IMR-90 (cell line): ENCODE data around the gene OR1Q1. TPM values are rescaled to one million over a fixed set of nuclear protein-coding genes. Genes with fewer than 3 reads are reported as not detected.
"Not testable (repeated sequence)": the region's sequence is repeated elsewhere in the genome, so short reads cannot be mapped to it uniquely, and the experiment has no call there.

ENCODE experiments used
- ATAC-seq: fragments of 200-7000 bp; cut with Tn5 transposase; 2 replicates; pipeline ENCODE4 v1.9.1; 2020; ENCODE audit warnings: low read depth, mild to moderate bottlenecking, moderate library complexity
- BruUV-seq: library from RNA; stranded (reverse); fragments of 400-500 nt; replicated peaks from 2 replicates; lab custom pipeline; 2021; lab: Mats Ljungman, UMichigan
- CTCF ChIA-PET: fragments of 300-600 bp; formaldehyde crosslinking; extraction: SDS; loops from one replicate; lab custom pipeline; 2021; ENCODE audit warnings: antibody characterized with exemption; lab: Yijun Ruan, JAX
- POLR2A ChIA-PET: fragments of 300-600 bp; sonication (Branson Sonifier 250); formaldehyde crosslinking; loops from one replicate; lab custom pipeline; 2022; ENCODE audit warnings: antibody characterized with exemption; ENCODE audit not compliant: unreplicated experiment; lab: Charles Lee
- DNase-seq: peaks from one replicate; pipeline ENCODE4 v3.0.0; 2013
- H2AFZ ChIP-seq: replicated peaks from 2 replicates; pipeline ENCODE3; 2013; ENCODE audit warnings: low read length, mild to moderate bottlenecking; ENCODE audit not compliant: poor library complexity
- H2AK5ac ChIP-seq: 2 replicates; pipeline ENCODE4 v1.6.1; 2013; ENCODE audit warnings: low read depth, low read length, inconsistent platforms
- H2AK9ac ChIP-seq: replicated peaks from 2 replicates; pipeline ENCODE3; 2013; ENCODE audit warnings: mild to moderate bottlenecking, low read depth, low read length, moderate library complexity; ENCODE audit not compliant: poor library complexity
- H2BK120ac ChIP-seq: 2 replicates; pipeline ENCODE4 v1.6.1; 2013; ENCODE audit warnings: low read depth, low read length, inconsistent platforms
- H2BK15ac ChIP-seq: 3 replicates; pipeline ENCODE4 v1.6.1; 2013; ENCODE audit warnings: low read depth, low read length, inconsistent platforms
- H2BK20ac ChIP-seq: 2 replicates; pipeline ENCODE4 v1.6.1; 2013; ENCODE audit warnings: low read depth, mild to moderate bottlenecking, inconsistent platforms, low read length, moderate library complexity
- H2BK5ac ChIP-seq: 2 replicates; pipeline ENCODE4 v1.6.1; 2013; ENCODE audit warnings: mild to moderate bottlenecking, low read depth, low read length, inconsistent platforms; ENCODE audit not compliant: poor library complexity, severe bottlenecking
- H3K14ac ChIP-seq: replicated peaks from 2 replicates; pipeline ENCODE4 v1.6.1; 2013; ENCODE audit warnings: low read depth, low read length, inconsistent platforms
- H3K18ac ChIP-seq: 2 replicates; pipeline ENCODE4 v1.6.1; 2013; ENCODE audit warnings: low read depth, low read length, control low read depth
- H3K23ac ChIP-seq: 2 replicates; pipeline ENCODE4 v1.6.1; 2013; ENCODE audit warnings: low read depth, low read length, inconsistent platforms
- H3K27ac ChIP-seq: 2 replicates; pipeline ENCODE4 v1.5.1; 2013; ENCODE audit warnings: mild to moderate bottlenecking, control low read depth, low read length; ENCODE audit not compliant: insufficient read depth
- H3K27me3 ChIP-seq: 2 replicates; pipeline ENCODE4 v1.6.1; 2013; ENCODE audit warnings: low read length; ENCODE audit not compliant: control insufficient read depth, insufficient read depth
- H3K36me3 ChIP-seq: 2 replicates; pipeline ENCODE4 v1.6.1; 2013; ENCODE audit warnings: low read length, mixed read lengths; ENCODE audit not compliant: control insufficient read depth, insufficient read depth
- H3K4ac ChIP-seq: 2 replicates; pipeline ENCODE4 v1.6.1; 2013; ENCODE audit warnings: low read depth, low read length, inconsistent platforms
- H3K4me1 ChIP-seq: 2 replicates; pipeline ENCODE4 v1.6.1; 2013; ENCODE audit warnings: low read length, mixed read lengths; ENCODE audit not compliant: control insufficient read depth, insufficient read depth
- H3K4me2 ChIP-seq: 2 replicates; pipeline ENCODE4 v1.6.1; 2013; ENCODE audit warnings: low read depth, mild to moderate bottlenecking, control low read depth, low read length, moderate library complexity
- H3K4me3 ChIP-seq: 2 replicates; pipeline ENCODE4 v1.5.1; 2013; ENCODE audit warnings: low read depth, mild to moderate bottlenecking, control low read depth, low read length, moderate library complexity; ENCODE audit not compliant: insufficient read depth
- H3K56ac ChIP-seq: 2 replicates; pipeline ENCODE4 v1.6.1; 2013; ENCODE audit warnings: low read length, inconsistent platforms; ENCODE audit not compliant: insufficient read depth; ENCODE audit errors: extremely low read depth
- H3K79me1 ChIP-seq, 2 experiments: 2 replicates each; pipeline ENCODE4 v1.6.1; 2013; ENCODE audit warnings: low read length in 2 of 2, inconsistent platforms in 1 of 2, low read depth in 1 of 2
- H3K9ac ChIP-seq: 2 replicates; pipeline ENCODE4 v1.6.1; 2013; ENCODE audit warnings: low read depth, low read length, control low read depth
- H3K9me1 ChIP-seq: 2 replicates; pipeline ENCODE4 v1.6.1; 2013; ENCODE audit warnings: low read length, inconsistent platforms; ENCODE audit not compliant: insufficient read depth
- H3K9me3 ChIP-seq: 2 replicates; pipeline ENCODE4 v1.6.1; 2013; ENCODE audit warnings: low read length; ENCODE audit not compliant: control insufficient read depth, insufficient read depth
- H4K20me1 ChIP-seq: 2 replicates; pipeline ENCODE4 v1.6.1; 2013; ENCODE audit warnings: low read length, inconsistent platforms; ENCODE audit not compliant: insufficient read depth
- H4K5ac ChIP-seq: 2 replicates; pipeline ENCODE4 v1.6.1; 2013; ENCODE audit warnings: mild to moderate bottlenecking, low read depth, low read length, control low read depth
- H4K8ac ChIP-seq, 2 experiments: 2 replicates each; pipeline ENCODE4 v1.6.1; 2013; ENCODE audit warnings: low read depth in 2 of 2, low read length in 2 of 2, control low read depth in 1 of 2, inconsistent platforms in 1 of 2
- H4K91ac ChIP-seq: 2 replicates; pipeline ENCODE4 v1.6.1; 2013; ENCODE audit warnings: low read depth, low read length, inconsistent platforms; ENCODE audit not compliant: insufficient read depth
- WGBS, 2 experiments: methylation state at CpG; one replicate each; pipeline versions ENCODE4 v1.1.5 to v1.1.7; 2013; ENCODE audit warnings: missing lambda C conversion rate in 2 of 2; ENCODE audit not compliant: insufficient read length in 1 of 2; ENCODE audit errors: extremely low coverage in 2 of 2; 5-methylcytosine and 5-hydroxymethylcytosine counted together
- dilution Hi-C: fragments of 300-500 bp; cut with HindIII; formaldehyde crosslinking; loops from one replicate; pipeline ENCODE4 v1.14.3; 2018; ENCODE audit warnings: low sequenced_read_pairs; ENCODE audit not compliant: unreplicated experiment
- in situ Hi-C: fragments of 300-500 bp; cut with MboI; formaldehyde crosslinking; loops from 3 replicates; pipeline ENCODE4 v1.14.3; 2019; ENCODE audit warnings: low sequenced_read_pairs, inconsistent platforms, mixed read lengths
- intact Hi-C: fragments of 100-400 bp; cut with micrococcal nuclease; formaldehyde crosslinking; loops from 2 replicates; pipeline ENCODE4 v1.10.0; 2022
- polyA plus RNA-seq, 3 experiments: library from polyadenylated mRNA; depleted of rRNA; stranded (reverse); fragments of >200 nt; gene quantifications; 2 replicates each; pipeline ENCODE4 v1.2.3, GENCODE V29; 2012; ENCODE audit warnings: low replicate concordance in 1 of 3
- total RNA-seq: library from RNA; depleted of rRNA; stranded (reverse); fragments of >200 nt; gene quantifications from 2 replicates; pipeline ENCODE4 v1.2.3, GENCODE V29; 2012

Gene OR1Q1
- total and polyA plus RNA-seq, 2 of the 4 experiments (the other 2 are of a cell fraction) = not detected

DNA sequence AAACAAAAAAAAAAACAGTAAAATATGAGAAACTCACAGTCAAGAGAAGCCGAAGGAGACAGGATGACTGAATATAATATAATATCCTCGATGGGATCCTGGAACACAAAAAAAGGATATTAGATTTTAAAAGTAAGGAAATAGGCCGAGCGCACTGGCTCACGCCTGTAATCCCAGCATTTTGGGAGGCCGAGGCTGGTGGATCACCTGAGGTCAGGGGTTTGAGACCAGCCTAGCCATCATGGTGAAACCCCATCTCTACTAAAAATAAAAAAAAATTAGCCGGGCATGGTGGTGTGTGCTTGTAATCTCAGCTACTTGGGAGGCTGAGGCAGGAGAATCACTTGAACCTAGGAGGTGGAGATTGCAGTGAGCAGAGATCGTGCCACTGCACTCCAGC is 31.3 kb upstream of the OR1Q1 start, which contains the start of gene OR1L8:
TSS of gene OR1L8 (minus strand) at position 101 of the 400 bp plus-strand sequence. CDS start 14,907 bp downstream, outside the sequence.
- H3K56ac ChIP-seq, H4K20me1 ChIP-seq, BruUV-seq, dilution Hi-C loops, H2AFZ ChIP-seq, intact Hi-C loops, H3K9me1 ChIP-seq, H2BK120ac ChIP-seq, H2AK5ac ChIP-seq, H3K18ac ChIP-seq, H3K36me3 ChIP-seq, H2BK5ac ChIP-seq, ATAC-seq, H4K8ac ChIP-seq, H3K23ac ChIP-seq, H3K14ac ChIP-seq, H3K4me2 ChIP-seq, H4K5ac ChIP-seq, H3K79me1 ChIP-seq, H2BK20ac ChIP-seq, H3K4me3 ChIP-seq, H2BK15ac ChIP-seq, CTCF ChIA-PET, H3K9ac ChIP-seq, H2AK9ac ChIP-seq, DNase-seq, H3K9me3 ChIP-seq, H3K4ac ChIP-seq, POLR2A ChIA-PET, in situ Hi-C loops, H4K91ac ChIP-seq, H3K27ac ChIP-seq, H3K4me1 ChIP-seq, H3K27me3 ChIP-seq: not testable (repeated sequence)
- 40% methylated on average over 1 of the region's 8 CpGs; no CpG with 5 or more reads in 1 of the 2 experiments for whole genome bisulfite sequencing, 2 experiments
